K562 (cell line): Measurements from ENCODE around the gene DENND6A. TPM values are rescaled to one million over a fixed set of nuclear protein-coding genes. Genes with fewer than 3 reads are reported as not detected.

Experiments
- HDGF ChIP-seq: fragments of 450-650 bp; IDR thresholded peaks from 2 replicates; pipeline ENCODE4 v1.6.1; 2016
- LEF1 ChIP-seq: fragments of 450-650 bp; IDR thresholded peaks from 2 replicates; pipeline ENCODE4 v1.6.1; 2016; ENCODE audit warnings: mild to moderate bottlenecking
- MYBL2 ChIP-seq, 2 experiments: fragments of 450-650 bp in 1 of 2; sonication (generic) in 1 of 2; formaldehyde crosslinking in 1 of 2; IDR thresholded peaks; 2 replicates each; pipeline versions ENCODE4 v1.6.1 to v1.8.1; 2017 to 2022; ENCODE audit warnings: borderline replicate concordance in 1 of 2, inconsistent platforms in 1 of 2, low read depth in 1 of 2, mild to moderate bottlenecking in 1 of 2, missing genetic modification reagents in 1 of 2, moderate library complexity in 1 of 2
- NCOA1 ChIP-seq: fragments of 450-650 bp; IDR thresholded peaks from 2 replicates; pipeline ENCODE4 v1.6.1; 2016; ENCODE audit warnings: low read depth
- POLR2AphosphoS2 ChIP-seq: IDR thresholded peaks from 2 replicates; pipeline ENCODE4 v1.6.1; 2012; ENCODE audit warnings: low read length, improper control_type of control experiment
- PRPF4 ChIP-seq: fragments of 200-400 bp; formaldehyde crosslinking; IDR thresholded peaks from one replicate; pipeline ENCODE4 v1.6.1; 2017; ENCODE audit warnings: low read length, low read depth, mild to moderate bottlenecking; ENCODE audit not compliant: insufficient read depth, poor library complexity, severe bottlenecking
- RBM14 ChIP-seq: fragments of 200-400 bp; formaldehyde crosslinking; IDR thresholded peaks from 2 replicates; pipeline ENCODE4 v1.6.1; 2018; ENCODE audit warnings: low read depth, mild to moderate bottlenecking, low read length, moderate library complexity, borderline replicate concordance; ENCODE audit not compliant: insufficient read depth
- RFX7 ChIP-seq: fragments of 250-450 bp; sonication (Bioruptor Pico); IDR thresholded peaks from 2 replicates; pipeline ENCODE4 v1.5.1; 2021; ENCODE audit warnings: mild to moderate bottlenecking
- SMARCA5 ChIP-seq: fragments of 450-650 bp; IDR thresholded peaks from 2 replicates; pipeline ENCODE4 v1.6.1; 2016
- SP1 ChIP-seq: sonication (generic); formaldehyde crosslinking; IDR thresholded peaks from 2 replicates; pipeline ENCODE4 v1.8.1; 2022; ENCODE audit warnings: mild to moderate bottlenecking, missing genetic modification reagents
- SRSF3 ChIP-seq: fragments of 200-400 bp; formaldehyde crosslinking; IDR thresholded peaks from 2 replicates; pipeline ENCODE4 v1.6.1; 2016; ENCODE audit warnings: mild to moderate bottlenecking, low read length, moderate library complexity; ENCODE audit not compliant: insufficient read depth
- TAF1 ChIP-seq: IDR thresholded peaks from 2 replicates; pipeline ENCODE4 v1.6.1; 2011; ENCODE audit warnings: mild to moderate bottlenecking, low read length, moderate library complexity; ENCODE audit not compliant: insufficient read depth, control insufficient read depth, severe bottlenecking; ENCODE audit errors: extremely low read depth
- ZNF785 ChIP-seq: fragments of 250-450 bp; sonication (Bioruptor Pico); IDR thresholded peaks from 2 replicates; pipeline ENCODE4 v1.4.0; 2020; ENCODE audit warnings: mild to moderate bottlenecking
- polyA plus RNA-seq, 8 experiments: library from polyadenylated mRNA; depleted of rRNA in 4 of 8; stranded (reverse) in 5 of 8; unstranded in 3 of 8; fragments of >200 nt; fragmentation: Nextera tagmentation in 2 of 8; fragmentation: Illumina TruSeq in 1 of 8; extraction: Ambion mirVana in 2 of 8; extraction: Trizol in 1 of 8; gene quantifications; 2 replicates each; pipeline versions ENCODE4 v1.2.1 to v1.2.3, GENCODE V29; 2011 to 2014; ENCODE audit warnings: inconsistent platforms in 1 of 8, missing spikeins in 1 of 8
- total RNA-seq, 7 experiments: library from RNA; depleted of rRNA in 6 of 7; stranded (reverse); fragments of >200 nt in 6 of 7; fragmentation: Illumina TruSeq in 2 of 7; extraction: Trizol in 2 of 7; gene quantifications; 2 replicates each; pipeline versions ENCODE4 v1.2.1 to v1.2.3, GENCODE V29; 2011 to 2021; ENCODE audit warnings: low replicate concordance in 1 of 7
- TF ChIP-seq, protein P1 (sequence below): fragments of 450-650 bp; IDR thresholded peaks from 2 replicates; pipeline ENCODE4 v1.6.1; 2016; ENCODE audit warnings: low read depth, mild to moderate bottlenecking, moderate library complexity
- TF ChIP-seq, protein P2 (sequence below): fragments of 450-650 bp; IDR thresholded peaks from 2 replicates; pipeline ENCODE4 v1.6.1; 2017; ENCODE audit warnings: mild to moderate bottlenecking, moderate library complexity
- TF ChIP-seq, protein P3 (sequence below): sonication (generic); formaldehyde crosslinking; IDR thresholded peaks from 2 replicates; pipeline ENCODE4 v1.8.0; 2022; ENCODE audit warnings: missing genetic modification reagents, mild to moderate bottlenecking, moderate library complexity, borderline replicate concordance
- TF ChIP-seq, protein P4 (sequence below): sonication (generic); formaldehyde crosslinking; IDR thresholded peaks from 2 replicates; pipeline ENCODE4 v1.8.1; 2022; ENCODE audit warnings: missing genetic modification reagents
- TF ChIP-seq, protein P5 (sequence below): fragments of 200-800 bp; sonication (Bioruptor generic); IDR thresholded peaks from 2 replicates; pipeline ENCODE4 v1.6.1; 2016; ENCODE audit warnings: missing genetic modification characterization, missing compliant biosample characterization

Gene DENND6A
- total and polyA plus RNA-seq, 9 of the 15 experiments (the other 6 are each of a cell fraction or from before 2014, with no cell fraction given) = 1.5 to 12.7 (median 7.1) TPM

DNA sequence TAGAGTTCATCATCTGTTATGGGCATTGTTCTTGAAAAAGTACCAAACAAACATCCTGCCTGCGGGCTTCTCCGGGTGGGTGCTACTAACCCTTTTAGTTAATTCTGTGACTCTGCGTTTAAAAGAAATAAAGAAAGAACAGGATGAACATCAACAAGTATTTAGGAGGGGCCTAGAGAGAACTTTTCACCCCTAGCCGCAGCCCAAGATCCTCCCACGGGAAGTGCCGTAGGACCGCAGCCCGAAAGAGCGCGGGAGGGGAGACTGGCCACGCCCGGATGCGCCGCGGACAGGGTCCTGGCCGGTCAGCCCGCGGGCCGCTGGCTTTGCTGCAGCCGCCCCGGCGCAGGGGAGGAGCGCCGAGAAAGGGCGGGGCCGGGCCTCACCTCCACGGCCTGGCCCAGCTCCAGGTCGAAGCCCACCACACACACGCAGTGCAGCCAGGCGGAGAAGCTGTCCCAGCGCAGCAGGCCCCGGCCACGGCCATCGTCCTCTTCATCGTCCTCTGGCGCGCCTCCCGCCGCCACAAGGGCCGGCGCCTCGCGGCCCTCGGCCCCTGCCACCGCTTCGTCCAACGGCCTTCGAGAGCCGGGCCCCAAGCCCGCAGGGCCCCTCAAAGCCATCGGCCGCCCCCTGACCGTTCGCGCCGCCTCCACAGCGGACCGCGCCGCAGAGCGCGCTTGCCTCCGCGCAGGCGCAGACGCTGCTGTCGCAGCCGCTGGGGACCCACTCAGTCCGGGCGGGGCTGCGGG lies at the start of gene DENND6A (continued):
- TF ChIP-seq, protein P1, sequence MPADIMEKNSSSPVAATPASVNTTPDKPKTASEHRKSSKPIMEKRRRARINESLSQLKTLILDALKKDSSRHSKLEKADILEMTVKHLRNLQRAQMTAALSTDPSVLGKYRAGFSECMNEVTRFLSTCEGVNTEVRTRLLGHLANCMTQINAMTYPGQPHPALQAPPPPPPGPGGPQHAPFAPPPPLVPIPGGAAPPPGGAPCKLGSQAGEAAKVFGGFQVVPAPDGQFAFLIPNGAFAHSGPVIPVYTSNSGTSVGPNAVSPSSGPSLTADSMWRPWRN = no peak
- TF ChIP-seq, protein P2, sequence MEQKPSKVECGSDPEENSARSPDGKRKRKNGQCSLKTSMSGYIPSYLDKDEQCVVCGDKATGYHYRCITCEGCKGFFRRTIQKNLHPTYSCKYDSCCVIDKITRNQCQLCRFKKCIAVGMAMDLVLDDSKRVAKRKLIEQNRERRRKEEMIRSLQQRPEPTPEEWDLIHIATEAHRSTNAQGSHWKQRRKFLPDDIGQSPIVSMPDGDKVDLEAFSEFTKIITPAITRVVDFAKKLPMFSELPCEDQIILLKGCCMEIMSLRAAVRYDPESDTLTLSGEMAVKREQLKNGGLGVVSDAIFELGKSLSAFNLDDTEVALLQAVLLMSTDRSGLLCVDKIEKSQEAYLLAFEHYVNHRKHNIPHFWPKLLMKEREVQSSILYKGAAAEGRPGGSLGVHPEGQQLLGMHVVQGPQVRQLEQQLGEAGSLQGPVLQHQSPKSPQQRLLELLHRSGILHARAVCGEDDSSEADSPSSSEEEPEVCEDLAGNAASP = no peak
- TF ChIP-seq, protein P3, sequence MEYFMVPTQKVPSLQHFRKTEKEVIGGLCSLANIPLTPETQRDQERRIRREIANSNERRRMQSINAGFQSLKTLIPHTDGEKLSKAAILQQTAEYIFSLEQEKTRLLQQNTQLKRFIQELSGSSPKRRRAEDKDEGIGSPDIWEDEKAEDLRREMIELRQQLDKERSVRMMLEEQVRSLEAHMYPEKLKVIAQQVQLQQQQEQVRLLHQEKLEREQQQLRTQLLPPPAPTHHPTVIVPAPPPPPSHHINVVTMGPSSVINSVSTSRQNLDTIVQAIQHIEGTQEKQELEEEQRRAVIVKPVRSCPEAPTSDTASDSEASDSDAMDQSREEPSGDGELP (CRISPR knock-in tag) = 0 out of 2 replicates have a peak, but pooled peaks have one; percentile 52
- TF ChIP-seq SMARCA5 (no peak), POLR2AphosphoS2 (no peak; the same call in 1 of the 2 replicates), RFX7 (CRISPR knock-in tag) (no peak), NCOA1 (no peak; the same call in 1 of the 2 replicates), TAF1 (peak; percentile 56), RBM14 (no peak), MYBL2 (IDR thresholded peaks at IDR 0.05; ENCODE audit: low read depth) (no peak), MYBL2 (CRISPR knock-in tag; IDR thresholded peaks at IDR 0.05; ENCODE audit: borderline replicate concordance) (no peak), LEF1 (no peak), PRPF4 (peak; percentile 51), SP1 (CRISPR knock-in tag) (peak; percentile 25), SRSF3 (no peak), ZNF785 (CRISPR knock-in tag) (no peak), HDGF (no peak)
- TF ChIP-seq, protein P4, sequence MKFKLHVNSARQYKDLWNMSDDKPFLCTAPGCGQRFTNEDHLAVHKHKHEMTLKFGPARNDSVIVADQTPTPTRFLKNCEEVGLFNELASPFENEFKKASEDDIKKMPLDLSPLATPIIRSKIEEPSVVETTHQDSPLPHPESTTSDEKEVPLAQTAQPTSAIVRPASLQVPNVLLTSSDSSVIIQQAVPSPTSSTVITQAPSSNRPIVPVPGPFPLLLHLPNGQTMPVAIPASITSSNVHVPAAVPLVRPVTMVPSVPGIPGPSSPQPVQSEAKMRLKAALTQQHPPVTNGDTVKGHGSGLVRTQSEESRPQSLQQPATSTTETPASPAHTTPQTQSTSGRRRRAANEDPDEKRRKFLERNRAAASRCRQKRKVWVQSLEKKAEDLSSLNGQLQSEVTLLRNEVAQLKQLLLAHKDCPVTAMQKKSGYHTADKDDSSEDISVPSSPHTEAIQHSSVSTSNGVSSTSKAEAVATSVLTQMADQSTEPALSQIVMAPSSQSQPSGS (CRISPR knock-in tag) = no peak
- TF ChIP-seq, protein P5, sequence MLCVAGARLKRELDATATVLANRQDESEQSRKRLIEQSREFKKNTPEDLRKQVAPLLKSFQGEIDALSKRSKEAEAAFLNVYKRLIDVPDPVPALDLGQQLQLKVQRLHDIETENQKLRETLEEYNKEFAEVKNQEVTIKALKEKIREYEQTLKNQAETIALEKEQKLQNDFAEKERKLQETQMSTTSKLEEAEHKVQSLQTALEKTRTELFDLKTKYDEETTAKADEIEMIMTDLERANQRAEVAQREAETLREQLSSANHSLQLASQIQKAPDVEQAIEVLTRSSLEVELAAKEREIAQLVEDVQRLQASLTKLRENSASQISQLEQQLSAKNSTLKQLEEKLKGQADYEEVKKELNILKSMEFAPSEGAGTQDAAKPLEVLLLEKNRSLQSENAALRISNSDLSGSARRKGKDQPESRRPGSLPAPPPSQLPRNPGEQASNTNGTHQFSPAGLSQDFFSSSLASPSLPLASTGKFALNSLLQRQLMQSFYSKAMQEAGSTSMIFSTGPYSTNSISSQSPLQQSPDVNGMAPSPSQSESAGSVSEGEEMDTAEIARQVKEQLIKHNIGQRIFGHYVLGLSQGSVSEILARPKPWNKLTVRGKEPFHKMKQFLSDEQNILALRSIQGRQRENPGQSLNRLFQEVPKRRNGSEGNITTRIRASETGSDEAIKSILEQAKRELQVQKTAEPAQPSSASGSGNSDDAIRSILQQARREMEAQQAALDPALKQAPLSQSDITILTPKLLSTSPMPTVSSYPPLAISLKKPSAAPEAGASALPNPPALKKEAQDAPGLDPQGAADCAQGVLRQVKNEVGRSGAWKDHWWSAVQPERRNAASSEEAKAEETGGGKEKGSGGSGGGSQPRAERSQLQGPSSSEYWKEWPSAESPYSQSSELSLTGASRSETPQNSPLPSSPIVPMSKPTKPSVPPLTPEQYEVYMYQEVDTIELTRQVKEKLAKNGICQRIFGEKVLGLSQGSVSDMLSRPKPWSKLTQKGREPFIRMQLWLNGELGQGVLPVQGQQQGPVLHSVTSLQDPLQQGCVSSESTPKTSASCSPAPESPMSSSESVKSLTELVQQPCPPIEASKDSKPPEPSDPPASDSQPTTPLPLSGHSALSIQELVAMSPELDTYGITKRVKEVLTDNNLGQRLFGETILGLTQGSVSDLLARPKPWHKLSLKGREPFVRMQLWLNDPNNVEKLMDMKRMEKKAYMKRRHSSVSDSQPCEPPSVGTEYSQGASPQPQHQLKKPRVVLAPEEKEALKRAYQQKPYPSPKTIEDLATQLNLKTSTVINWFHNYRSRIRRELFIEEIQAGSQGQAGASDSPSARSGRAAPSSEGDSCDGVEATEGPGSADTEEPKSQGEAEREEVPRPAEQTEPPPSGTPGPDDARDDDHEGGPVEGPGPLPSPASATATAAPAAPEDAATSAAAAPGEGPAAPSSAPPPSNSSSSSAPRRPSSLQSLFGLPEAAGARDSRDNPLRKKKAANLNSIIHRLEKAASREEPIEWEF (CRISPR knock-in tag) = no peak
